ENCODE measurements around the gene NR2F1-AS1.

- TF ChIP-seq CTCF (IDR thresholded peaks at IDR 0.05; ENCODE audit: insufficient read depth, low read depth, low read length) (no peak), EZH2 (IDR thresholded peaks at IDR 0.05; ENCODE audit: insufficient read depth, low read length) (no peak)
Observed at GRCh38 chr5:93612855-93613243, 31.8 kb upstream of the NR2F1-AS1 start.
